Kidney epithelial cell (primary cell): ENCODE data around the gene HTATSF1. TPM values are rescaled to one million over a fixed set of nuclear protein-coding genes. Genes with fewer than 3 reads are reported as not detected.

Source experiments
- DNase-seq: peaks from one replicate; pipeline ENCODE4 v3.0.0-alpha.2; 2010; ENCODE audit warnings: low read depth
- H3K27me3 ChIP-seq: 2 replicates; pipeline ENCODE4 v1.6.0; 2011; ENCODE audit warnings: low read length; ENCODE audit not compliant: control insufficient read depth, insufficient read depth
- H3K36me3 ChIP-seq: 2 replicates; pipeline ENCODE4 v1.5.1; 2011; ENCODE audit warnings: low read length; ENCODE audit not compliant: control insufficient read depth, insufficient read depth
- H3K4me3 ChIP-seq: 2 replicates; pipeline ENCODE4 v1.5.1; 2011; ENCODE audit warnings: low read depth, mild to moderate bottlenecking, control low read depth, low read length
- total RNA-seq: library from RNA; depleted of rRNA; stranded (reverse); fragments of >200 nt; gene quantifications from 2 replicates; pipeline ENCODE4 v1.2.3, GENCODE V29; 2015
- TF ChIP-seq, protein P1 (sequence below): IDR thresholded peaks from 2 replicates; pipeline ENCODE4 v1.5.1; 2011; ENCODE audit warnings: mild to moderate bottlenecking, moderate library complexity, low read length, control low read depth, inconsistent platforms; ENCODE audit not compliant: insufficient read depth, poor library complexity, severe bottlenecking

HTATSF1 gene
- total RNA-seq, 1 donor from 2014 or later: 52.5 TPM

DNA sequence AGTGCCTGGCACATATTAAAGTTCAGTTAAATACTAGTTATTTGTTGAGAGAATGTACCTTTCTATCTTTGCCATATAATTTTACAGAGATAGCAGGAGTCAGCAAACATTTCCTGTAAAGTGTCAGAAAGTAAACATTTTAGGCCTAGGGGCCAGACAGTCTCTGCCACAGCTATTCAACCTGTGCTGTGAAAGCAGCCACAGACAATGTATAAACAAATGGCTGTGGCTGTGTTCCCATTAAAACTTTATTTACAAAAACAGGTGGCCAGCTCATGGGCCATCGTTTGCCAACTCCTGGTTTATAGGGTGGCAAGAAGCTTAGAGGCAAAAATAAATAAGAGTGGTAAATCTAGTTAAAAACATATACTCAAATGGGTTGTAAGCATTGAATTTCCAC is 43.6 kb upstream of the HTATSF1 start:
- DNase-seq: no peak

DNA sequence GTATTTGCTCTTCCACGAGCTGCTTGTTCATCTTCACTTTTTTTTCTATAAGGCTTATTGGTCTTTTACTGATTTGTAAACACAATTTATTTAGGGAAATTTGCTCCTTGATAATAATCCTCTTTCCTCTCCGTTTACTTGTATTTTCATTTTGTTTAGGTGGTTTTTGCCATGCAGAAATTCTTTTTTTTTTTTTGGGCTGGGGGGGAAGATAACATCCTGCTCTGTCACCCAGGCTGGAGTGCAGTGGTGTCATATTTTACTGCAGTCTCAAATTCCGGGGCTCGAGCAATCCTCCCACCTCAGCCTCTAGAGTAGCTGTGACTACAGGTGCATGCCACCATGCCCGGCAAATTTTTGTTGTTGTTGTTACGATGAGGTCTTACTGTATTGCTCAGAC is 41.3 kb upstream of the HTATSF1 start:
- TF ChIP-seq, protein P1, sequence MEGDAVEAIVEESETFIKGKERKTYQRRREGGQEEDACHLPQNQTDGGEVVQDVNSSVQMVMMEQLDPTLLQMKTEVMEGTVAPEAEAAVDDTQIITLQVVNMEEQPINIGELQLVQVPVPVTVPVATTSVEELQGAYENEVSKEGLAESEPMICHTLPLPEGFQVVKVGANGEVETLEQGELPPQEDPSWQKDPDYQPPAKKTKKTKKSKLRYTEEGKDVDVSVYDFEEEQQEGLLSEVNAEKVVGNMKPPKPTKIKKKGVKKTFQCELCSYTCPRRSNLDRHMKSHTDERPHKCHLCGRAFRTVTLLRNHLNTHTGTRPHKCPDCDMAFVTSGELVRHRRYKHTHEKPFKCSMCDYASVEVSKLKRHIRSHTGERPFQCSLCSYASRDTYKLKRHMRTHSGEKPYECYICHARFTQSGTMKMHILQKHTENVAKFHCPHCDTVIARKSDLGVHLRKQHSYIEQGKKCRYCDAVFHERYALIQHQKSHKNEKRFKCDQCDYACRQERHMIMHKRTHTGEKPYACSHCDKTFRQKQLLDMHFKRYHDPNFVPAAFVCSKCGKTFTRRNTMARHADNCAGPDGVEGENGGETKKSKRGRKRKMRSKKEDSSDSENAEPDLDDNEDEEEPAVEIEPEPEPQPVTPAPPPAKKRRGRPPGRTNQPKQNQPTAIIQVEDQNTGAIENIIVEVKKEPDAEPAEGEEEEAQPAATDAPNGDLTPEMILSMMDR: no peak
- DNase-seq: no peak
- Histone ChIP-seq H3K36me3 (no peaks in the 10 kb centered on the region), H3K4me3 (no peak overlapping the region), H3K27me3 (no peaks in the 10 kb centered on the region)

More for the DNA sequence above, 43.6 kb upstream of the HTATSF1 start:
- H3K36me3 ChIP-seq: no peaks in the 10 kb centered on the region
- H3K4me3 ChIP-seq: no peak overlapping the region
- TF ChIP-seq, protein P1: no peak
- H3K27me3 ChIP-seq: no peaks in the 10 kb centered on the region

DNA sequence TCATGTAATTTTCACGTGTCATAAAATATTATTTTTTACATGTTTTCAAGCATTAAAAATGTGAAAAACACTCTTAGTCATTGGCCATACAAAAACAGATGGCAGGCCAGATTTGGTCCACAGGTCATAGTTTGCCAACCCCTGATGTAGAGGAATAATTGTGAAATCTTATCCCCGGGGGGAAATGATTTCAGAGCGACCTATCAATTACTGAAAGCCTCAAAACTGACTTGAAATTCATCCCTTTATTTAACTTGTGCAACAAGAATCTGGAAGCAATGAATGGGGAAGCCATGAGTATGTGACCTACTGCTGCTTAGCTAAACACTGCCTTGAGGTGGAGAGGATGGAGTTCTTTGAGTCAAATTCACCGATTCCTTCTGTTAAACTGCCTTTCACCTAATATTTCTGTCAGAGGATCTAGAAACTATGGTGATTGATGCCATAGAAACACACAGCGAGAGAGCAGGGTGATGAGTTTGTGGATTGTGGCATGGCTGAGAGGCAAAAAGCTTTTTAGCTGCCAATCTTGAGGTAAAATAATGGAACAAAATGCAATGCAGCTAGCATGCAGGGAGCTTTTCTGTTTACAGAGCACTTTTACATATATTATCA is 40.0 kb upstream of the HTATSF1 start:
- no peaks in the 10 kb centered on the region for H3K36me3 ChIP-seq
- TF ChIP-seq, protein P1: no peak
- H3K4me3 ChIP-seq: no peak overlapping the region
- no peaks in the 10 kb centered on the region for H3K27me3 ChIP-seq
- DNase-seq: no peak

GRCh38 chrX:136464589-136464988 is 32.8 kb upstream of the HTATSF1 start:
- Histone ChIP-seq H3K4me3 (no peak overlapping the region), H3K27me3 (no peaks in the 10 kb centered on the region), H3K36me3 (no peaks in the 10 kb centered on the region)
- DNase-seq: no peak
- TF ChIP-seq, protein P1: no peak

DNA sequence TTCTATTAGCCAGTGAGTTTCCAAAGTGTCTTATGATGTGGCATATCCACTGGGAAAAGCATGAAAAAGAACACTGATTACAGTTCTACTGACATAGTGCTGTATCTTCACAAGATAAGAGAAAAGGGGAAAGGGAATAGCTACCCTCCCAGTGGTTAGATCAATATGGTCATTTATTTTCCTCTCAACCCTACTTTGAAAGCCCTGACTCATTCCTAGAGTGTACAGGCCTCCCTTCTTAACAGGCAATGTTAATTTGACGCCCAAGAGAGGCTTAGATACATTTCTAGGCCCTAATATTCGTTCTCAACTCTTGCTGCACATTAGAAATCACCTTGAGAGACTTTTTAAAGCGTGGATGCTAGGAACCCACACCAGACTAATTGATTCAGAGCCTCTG is 30.1 kb upstream of the HTATSF1 start:
- H3K4me3 ChIP-seq: no peak overlapping the region
- no peaks in the 10 kb centered on the region for H3K36me3 ChIP-seq
- no peak for DNase-seq
- no peaks in the 10 kb centered on the region for H3K27me3 ChIP-seq
- TF ChIP-seq, protein P1: no peak

DNA sequence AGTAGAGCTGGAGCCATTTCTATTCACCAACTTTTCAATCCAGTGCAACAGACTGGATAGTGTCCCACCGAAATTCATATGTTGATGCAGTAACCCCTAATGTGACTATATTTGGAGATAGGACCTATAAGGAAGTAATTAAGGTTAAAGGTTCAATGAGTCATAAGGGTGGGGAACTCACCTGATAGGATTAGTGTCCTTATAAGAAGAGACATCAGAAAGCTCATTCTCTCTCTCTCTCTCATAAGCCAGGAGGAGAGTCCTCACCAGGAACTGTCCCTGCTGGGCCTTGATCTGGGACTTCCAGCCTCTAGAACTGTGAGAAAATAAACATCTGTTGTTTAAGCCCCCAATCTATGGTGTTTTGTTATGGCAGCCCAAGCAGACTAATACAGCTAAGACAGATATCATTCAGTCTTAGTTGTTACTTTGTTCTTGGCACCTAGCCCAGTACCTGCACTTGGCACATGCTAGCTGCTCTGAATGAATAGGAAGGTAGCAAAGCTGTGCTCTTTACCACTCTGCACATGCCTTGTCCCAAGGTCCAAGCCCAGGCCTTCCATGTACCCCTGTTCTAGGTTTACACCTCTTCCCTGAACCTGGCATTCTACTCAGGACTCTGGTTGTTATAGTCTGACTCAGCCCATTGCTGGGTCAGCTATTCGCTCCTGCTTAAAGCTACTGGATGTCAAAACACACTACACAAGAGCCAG is 28.8 kb upstream of the HTATSF1 start:
- no peak for DNase-seq
- no peaks in the 10 kb centered on the region for H3K27me3 ChIP-seq
- TF ChIP-seq, protein P1: no peak
- H3K4me3 ChIP-seq: no peak overlapping the region
- no peaks in the 10 kb centered on the region for H3K36me3 ChIP-seq
